NCI-H69 (cell line): Measurements from ENCODE around the gene STK17A.

Experiments
- DNase-seq: peaks from one replicate; lab custom pipeline; 2025; lab: John Stamatoyannopoulos, UW

Gene STK17A

GRCh38 chr7:43636093-43636492 lies 53.2 kb downstream of the STK17A start:
- DNase-seq, result peak; percentile 18

- no peak for DNase-seq
Observed at GRCh38 chr7:43637114-43637806, 54.4 kb downstream of the STK17A start.

GRCh38 chr7:43639858-43640491 lies 57.1 kb downstream of the STK17A start:
- peak; percentile 99 for DNase-seq

GRCh38 chr7:43640679-43641078 lies 57.8 kb downstream of the STK17A start:
- no peak for DNase-seq

GRCh38 chr7:43642897-43643630 lies 60.2 kb downstream of the STK17A start:
- no peak for DNase-seq

GRCh38 chr7:43643846-43644245 lies 60.9 kb downstream of the STK17A start:
- no peak for DNase-seq

GRCh38 chr7:43645699-43646226 lies 62.9 kb downstream of the STK17A start:
- no peak for DNase-seq

GRCh38 chr7:43646603-43647338 lies 63.9 kb downstream of the STK17A start:
- peak; percentile 74 for DNase-seq

- peak; percentile 81 for DNase-seq
Observed at GRCh38 chr7:43647339-43647672, 64.4 kb downstream of the STK17A start.

GRCh38 chr7:43647673-43648472 lies 65.0 kb downstream of the STK17A start:
- peak; percentile 98 for DNase-seq

- peak; percentile 48 for DNase-seq
Observed at GRCh38 chr7:43648473-43649406, 65.8 kb downstream of the STK17A start.

GRCh38 chr7:43649755-43650274 lies 66.9 kb downstream of the STK17A start:
- peak; percentile 72 for DNase-seq

- DNase-seq, result no peak
Observed at GRCh38 chr7:43650457-43651052, 67.6 kb downstream of the STK17A start.

- DNase-seq, result no peak
Observed at GRCh38 chr7:43652364-43652763, 69.5 kb downstream of the STK17A start.

GRCh38 chr7:43653466-43653865 lies 70.6 kb downstream of the STK17A start:
- DNase-seq, result no peak

GRCh38 chr7:43653891-43654504 lies 71.1 kb downstream of the STK17A start:
- no peak for DNase-seq

- DNase-seq, result peak; percentile 9
Observed at GRCh38 chr7:43655584-43655983, 72.7 kb downstream of the STK17A start.

- no peak for DNase-seq
Observed at GRCh38 chr7:43656997-43657396, 74.1 kb downstream of the STK17A start.
